ENCODE measurements around the gene COL27A1.

The COL27A1 gene

GRCh38 chr9:114149765-114150340 lies 5.5 kb upstream of the COL27A1 start:
- no peak for DNase-seq

- no peak for DNase-seq
Observed at GRCh38 chr9:114150608-114151007, 4.7 kb upstream of the COL27A1 start.

- DNase-seq: no peak
Observed at GRCh38 chr9:114151426-114151956, 3.8 kb upstream of the COL27A1 start.

- DNase-seq: peak; percentile 74
Observed at GRCh38 chr9:114153761-114154599, 1.4 kb upstream of the COL27A1 start.

GRCh38 chr9:114154600-114155102 lies 686 bp upstream of the COL27A1 start:
- peak; percentile 65 for DNase-seq

GRCh38 chr9:114155995-114156656 lies 789 bp downstream of the COL27A1 start:
- no peak for DNase-seq

GRCh38 chr9:114156657-114157421 lies 1.5 kb downstream of the COL27A1 start:
- peak; percentile 79 for DNase-seq

GRCh38 chr9:114157516-114158176 lies 2.3 kb downstream of the COL27A1 start:
- no peak for DNase-seq

GRCh38 chr9:114158482-114159130 lies 3.3 kb downstream of the COL27A1 start:
- DNase-seq: no peak

- DNase-seq: no peak
Observed at GRCh38 chr9:114159691-114160090, 4.4 kb downstream of the COL27A1 start.

- DNase-seq: no peak
Observed at GRCh38 chr9:114161513-114161912, 6.2 kb downstream of the COL27A1 start.

GRCh38 chr9:114163517-114163951 lies 8.2 kb downstream of the COL27A1 start:
- DNase-seq: peak; percentile 63

GRCh38 chr9:114164191-114164794 lies 9.0 kb downstream of the COL27A1 start:
- DNase-seq: no peak

GRCh38 chr9:114165407-114166102 lies 10.2 kb downstream of the COL27A1 start:
- DNase-seq: no peak

GRCh38 chr9:114166103-114166470 lies 10.8 kb downstream of the COL27A1 start:
- no peak for DNase-seq

- no peak for DNase-seq
Observed at GRCh38 chr9:114166614-114167572, 11.6 kb downstream of the COL27A1 start.

GRCh38 chr9:114167591-114168091 lies 12.3 kb downstream of the COL27A1 start:
- no peak for DNase-seq

GRCh38 chr9:114168281-114169028 lies 13.1 kb downstream of the COL27A1 start:
- DNase-seq: no peak
